ENCODE data around the gene LRATD1.
"Not testable (repeated sequence)": the region's sequence is repeated elsewhere in the genome, so short reads cannot be mapped to it uniquely, and the experiment has no call there.

- TF ChIP-seq, protein P1, sequence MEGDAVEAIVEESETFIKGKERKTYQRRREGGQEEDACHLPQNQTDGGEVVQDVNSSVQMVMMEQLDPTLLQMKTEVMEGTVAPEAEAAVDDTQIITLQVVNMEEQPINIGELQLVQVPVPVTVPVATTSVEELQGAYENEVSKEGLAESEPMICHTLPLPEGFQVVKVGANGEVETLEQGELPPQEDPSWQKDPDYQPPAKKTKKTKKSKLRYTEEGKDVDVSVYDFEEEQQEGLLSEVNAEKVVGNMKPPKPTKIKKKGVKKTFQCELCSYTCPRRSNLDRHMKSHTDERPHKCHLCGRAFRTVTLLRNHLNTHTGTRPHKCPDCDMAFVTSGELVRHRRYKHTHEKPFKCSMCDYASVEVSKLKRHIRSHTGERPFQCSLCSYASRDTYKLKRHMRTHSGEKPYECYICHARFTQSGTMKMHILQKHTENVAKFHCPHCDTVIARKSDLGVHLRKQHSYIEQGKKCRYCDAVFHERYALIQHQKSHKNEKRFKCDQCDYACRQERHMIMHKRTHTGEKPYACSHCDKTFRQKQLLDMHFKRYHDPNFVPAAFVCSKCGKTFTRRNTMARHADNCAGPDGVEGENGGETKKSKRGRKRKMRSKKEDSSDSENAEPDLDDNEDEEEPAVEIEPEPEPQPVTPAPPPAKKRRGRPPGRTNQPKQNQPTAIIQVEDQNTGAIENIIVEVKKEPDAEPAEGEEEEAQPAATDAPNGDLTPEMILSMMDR (conservative IDR thresholded peaks at IDR 0.05; ENCODE audit: low read depth, low read length), result not testable (repeated sequence)
- not testable (repeated sequence) for TF ChIP-seq EZH2 (IDR thresholded peaks at IDR 0.05; ENCODE audit: low read length, unreplicated experiment); EZH2phosphoT487 (IDR thresholded peaks at IDR 0.05; ENCODE audit: borderline replicate concordance, low read length)
Observed at GRCh38 chr2:14622550-14622939, 10.0 kb upstream of the LRATD1 start.
